BJ (cell line): ENCODE measurements around the gene ZNF629. TPM values are rescaled to one million over a fixed set of nuclear protein-coding genes. Genes with fewer than 3 reads are reported as not detected.

ENCODE experiments used
- CTCF ChIA-PET: fragments of 350-600 bp; formaldehyde crosslinking; extraction: SDS; loops from one replicate; lab custom pipeline; 2021; ENCODE audit warnings: antibody characterized with exemption, inconsistent platforms; lab: Yijun Ruan, JAX
- POLR2A ChIA-PET: fragments of 300-600 bp; sonication (Branson Sonifier 250); formaldehyde crosslinking; extraction: SDS; loops from one replicate; lab custom pipeline; 2021; ENCODE audit warnings: antibody characterized with exemption; lab: Charles Lee
- DNase-seq: peaks from one replicate; pipeline ENCODE4 v3.0.0-alpha.2; 2011; ENCODE audit warnings: low read depth
- H3K27me3 ChIP-seq: 2 replicates; pipeline ENCODE4 v1.6.0; 2011; ENCODE audit warnings: low read length; ENCODE audit not compliant: control insufficient read depth, insufficient read depth
- H3K36me3 ChIP-seq: 2 replicates; pipeline ENCODE4 v1.5.1; 2011; ENCODE audit warnings: low read length; ENCODE audit not compliant: control insufficient read depth, insufficient read depth
- H3K4me3 ChIP-seq: 2 replicates; pipeline ENCODE4 v1.5.1; 2011; ENCODE audit warnings: low read depth, mild to moderate bottlenecking, control low read depth, low read length
- CTCF ChIP-seq: IDR thresholded peaks from 2 replicates; pipeline ENCODE4 v1.5.1; 2011; ENCODE audit warnings: low read depth, mild to moderate bottlenecking, control low read depth, inconsistent platforms, low read length, moderate library complexity; ENCODE audit not compliant: insufficient read depth
- polyA plus RNA-seq: library from polyadenylated mRNA; depleted of rRNA; stranded (reverse); fragments of >200 nt; gene quantifications from 2 replicates; pipeline ENCODE4 v1.2.3, GENCODE V29; 2011

ZNF629 gene
- polyA plus RNA-seq, 1 experiment = 6.0 TPM

GRCh38 chr16:30766206-30766932 lies 20.6 kb downstream of the ZNF629 start:
- no peak for DNase-seq
- Histone ChIP-seq H3K27me3 (no peaks in the 10 kb centered on the region), H3K4me3 (no peak overlapping the region), H3K36me3 (peaks cover 54% of the 10 kb centered on the region)
- ChIA-PET POLR2A (no interaction called here), CTCF (no interaction called here)
- no peak for TF ChIP-seq CTCF

- no peak for DNase-seq
- H3K27me3 ChIP-seq = no peaks in the 10 kb centered on the region
- POLR2A ChIA-PET = no interaction called here
- no peak overlapping the region for H3K4me3 ChIP-seq
- TF ChIP-seq CTCF = no peak
- CTCF ChIA-PET = no interaction called here
- peaks cover 51% of the 10 kb centered on the region for H3K36me3 ChIP-seq
Measured at GRCh38 chr16:30764816-30765465, 22.1 kb downstream of the ZNF629 start.

GRCh38 chr16:30764086-30764485 lies 22.9 kb downstream of the ZNF629 start:
- Histone ChIP-seq H3K36me3 (peaks cover 45% of the 10 kb centered on the region), H3K27me3 (no peaks in the 10 kb centered on the region), H3K4me3 (no peak overlapping the region)
- CTCF ChIA-PET = interaction anchor here (1.6 kb wide), 1 partner anchor 177 kb away, joined by 5 read pairs; no protein-coding TSS in a partner anchor
- POLR2A ChIA-PET = no interaction called here
- no peak for TF ChIP-seq CTCF
- DNase-seq = no peak

GRCh38 chr16:30762991-30763725 lies 23.8 kb downstream of the ZNF629 start:
- POLR2A ChIA-PET = no interaction called here
- CTCF ChIA-PET = interaction anchor here (0.9 to 1.6 kb wide), 2 partner anchors 16 to 178 kb away, joined by 3 to 5 read pairs; no protein-coding TSS in a partner anchor
- DNase-seq = no peak
- peak overlapping the region; percentile 74 for H3K4me3 ChIP-seq
- no peaks in the 10 kb centered on the region for H3K27me3 ChIP-seq
- peaks cover 35% of the 10 kb centered on the region for H3K36me3 ChIP-seq
- no peak for TF ChIP-seq CTCF
